ENCODE data around the gene WASHC4. TPM values are rescaled to one million over a fixed set of nuclear protein-coding genes. Genes with fewer than 3 reads are reported as not detected.

Gene WASHC4
- total and polyA plus RNA-seq, 2 donors (not counting 3 experiments of a cell fraction or from before 2014, with no cell fraction given): 30.4 to 123 TPM

- H3K36me3 ChIP-seq (ENCODE audit: control insufficient read depth in 2 of 2, extremely low read depth in 1 of 2, insufficient read depth in 2 of 2, low read length in 2 of 2): peaks cover 14 to 52% of the 10 kb centered on the region in 2 experiments
- intact Hi-C loops (cut with micrococcal nuclease) (no loop called here), dilution Hi-C loops (cut with MboI; ENCODE audit: extremely low pct_ligation_motif_present, low sequenced_read_pairs) (no loop called here)
- H3K9me1 ChIP-seq (replicated peaks; ENCODE audit: control insufficient read depth, extremely low read depth, insufficient read depth, low read length): no peaks in the 10 kb centered on the region
- BruUV-seq (replicated peaks): no TSS peak
- no peak overlapping the region for H2AFZ ChIP-seq (ENCODE audit: low read depth, low read length)
- no peak overlapping the region for H3K9ac ChIP-seq (replicated peaks; ENCODE audit: extremely low read depth, insufficient read depth, low read length)
- no peaks in the 10 kb centered on the region for H3K9me3 ChIP-seq (replicated peaks; ENCODE audit: control insufficient read depth, insufficient read depth, low read length)
- H3K4me2 ChIP-seq (ENCODE audit: insufficient read depth, low read length): no peak overlapping the region
- TF ChIP-seq MYC (IDR thresholded peaks at IDR 0.05; ENCODE audit: low read depth, low read length) (no peak), POLR2A (IDR thresholded peaks at IDR 0.05; ENCODE audit: low read depth, low read length) (no peak), CTCF (IDR thresholded peaks at IDR 0.05; ENCODE audit: extremely low read depth in 1 of 2, insufficient read depth in 1 of 2, low read depth in 1 of 2, low read length in 2 of 2) (no peak), JUN (IDR thresholded peaks at IDR 0.05; ENCODE audit: borderline replicate concordance, insufficient read depth, insufficient read length, low read depth) (no peak), GATA2 (IDR thresholded peaks at IDR 0.05; ENCODE audit: insufficient read depth, insufficient read length, low read depth, low read length) (no peak), FOS (IDR thresholded peaks at IDR 0.05; ENCODE audit: borderline replicate concordance, insufficient read depth, low read length) (no peak), MAX (IDR thresholded peaks at IDR 0.05; ENCODE audit: insufficient read depth, insufficient read length) (no peak), POLR2AphosphoS5 (IDR thresholded peaks at IDR 0.05; ENCODE audit: insufficient read depth, low read depth, low read length) (no peak), EZH2 (IDR thresholded peaks at IDR 0.05; ENCODE audit: borderline replicate concordance, low read depth, low read length, severe bottlenecking) (no peak)
- H3K79me2 ChIP-seq (ENCODE audit: control insufficient read depth, insufficient read depth, low read length): no peaks in the 10 kb centered on the region
- no peaks in the 10 kb centered on the region for H3K27me3 ChIP-seq (ENCODE audit: control insufficient read depth in 2 of 2, insufficient read depth in 2 of 2, low read length in 2 of 2)
- POLR2A ChIA-PET: no interaction called here
- H4K20me1 ChIP-seq (replicated peaks; ENCODE audit: control insufficient read depth, extremely low read depth, insufficient read depth, low read length): peaks cover 2% of the 10 kb centered on the region
- no peaks in the 10 kb centered on the region for H3K4me1 ChIP-seq (ENCODE audit: control insufficient read depth, extremely low read depth, insufficient read depth, low read length)
- H3K27ac ChIP-seq (ENCODE audit: insufficient read depth, low read depth, low read length): no peak overlapping the region
- DNase-seq (ENCODE audit: low read depth, low spot score) (no peak), FAIRE-seq (no peak)
- CTCF ChIA-PET: no interaction called here
- H3K4me3 ChIP-seq (replicated peaks in 1 of 3; ENCODE audit: insufficient read depth in 1 of 3, low read depth in 1 of 3, low read length in 3 of 3): no peak overlapping the region
Measured at GRCh38 chr12:105156260-105156659, 48.7 kb downstream of the WASHC4 start.
